Chondrocyte (in vitro differentiated cells): ENCODE data around the gene EEIG1. TPM values are rescaled to one million over a fixed set of nuclear protein-coding genes. Genes with fewer than 3 reads are reported as not detected.

ENCODE experiments used
- DNase-seq: peaks from one replicate; pipeline ENCODE4 v3.0.0; 2021; ENCODE audit warnings: mixed read lengths, low spot score
- H3K27ac Mint-ChIP-seq: one replicate; pipeline ENCODE4 v1.8.0; 2021; ENCODE audit warnings: mild to moderate bottlenecking, moderate library complexity, mixed read lengths; ENCODE audit not compliant: unreplicated experiment
- H3K27me3 Mint-ChIP-seq: 2 replicates; pipeline ENCODE4 v1.8.0; 2021; ENCODE audit warnings: low read depth, mixed read lengths
- H3K36me3 Mint-ChIP-seq: 2 replicates; pipeline ENCODE4 v1.8.0; 2021; ENCODE audit warnings: low read depth, mixed read lengths
- H3K4me1 Mint-ChIP-seq: 2 replicates; pipeline ENCODE4 v1.8.0; 2021; ENCODE audit warnings: low read depth, mild to moderate bottlenecking, mixed read lengths
- H3K4me3 Mint-ChIP-seq: one replicate; pipeline ENCODE4 v1.8.0; 2021; ENCODE audit warnings: mild to moderate bottlenecking, moderate library complexity, mixed read lengths; ENCODE audit not compliant: unreplicated experiment
- H3K9me3 Mint-ChIP-seq: 2 replicates; pipeline ENCODE4 v1.8.0; 2021; ENCODE audit warnings: low read depth, mixed read lengths
- total RNA-seq: library from RNA; stranded (reverse); gene quantifications from 3 replicates; pipeline ENCODE4 v1.2.1, GENCODE V29; 2021
- TF ChIP-seq, protein P1 (sequence below): fragments of 200-600 bp; sonication (generic); IDR thresholded peaks from 2 replicates; pipeline ENCODE4 v1.5.0; 2021; ENCODE audit warnings: antibody characterized with exemption, mild to moderate bottlenecking, moderate library complexity

EEIG1 gene
- total RNA-seq, 1 donor from 2014 or later, result 63.0 TPM

DNA sequence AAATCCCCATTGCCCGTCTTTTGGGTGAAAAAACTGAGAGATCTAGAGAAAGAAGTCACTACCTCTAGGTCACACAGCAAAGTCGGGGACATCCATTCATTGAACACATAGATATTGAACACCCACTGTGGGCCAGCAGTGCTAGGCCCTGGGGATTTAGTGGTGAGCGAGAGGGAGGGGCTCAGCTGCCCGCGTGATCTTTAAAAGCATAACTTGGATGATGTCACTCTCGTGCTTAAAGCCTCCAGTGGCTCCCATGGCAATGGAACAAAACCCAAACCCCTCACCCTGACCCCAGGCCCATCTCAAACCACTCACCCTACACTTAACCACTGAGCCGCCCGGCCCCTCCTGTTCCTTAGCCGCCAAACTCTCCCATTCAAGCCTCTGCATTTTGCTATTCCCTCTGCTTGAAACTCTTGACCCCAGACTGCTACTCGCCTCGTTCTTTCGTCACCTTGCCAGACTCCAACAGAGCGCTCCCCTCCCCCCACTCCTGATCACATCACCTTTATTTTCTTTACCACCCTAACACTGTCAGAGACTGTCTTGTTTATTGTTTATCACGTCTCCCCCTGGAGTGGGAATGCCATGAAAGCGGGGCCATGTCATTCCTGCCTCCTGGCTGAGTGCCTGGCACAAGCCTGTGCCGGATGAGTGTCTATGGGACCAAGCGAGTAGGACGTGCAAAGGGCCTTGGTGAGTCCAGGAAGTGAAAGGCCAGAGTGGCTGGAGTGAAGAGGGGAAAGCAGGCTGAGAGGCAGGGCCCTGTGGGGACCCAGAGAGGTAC lies 49.5 kb downstream of the EEIG1 start:
- peaks cover 2% of the 10 kb centered on the region for H3K36me3 Mint-ChIP-seq
- DNase-seq, result no peak
- TF ChIP-seq, protein P1, sequence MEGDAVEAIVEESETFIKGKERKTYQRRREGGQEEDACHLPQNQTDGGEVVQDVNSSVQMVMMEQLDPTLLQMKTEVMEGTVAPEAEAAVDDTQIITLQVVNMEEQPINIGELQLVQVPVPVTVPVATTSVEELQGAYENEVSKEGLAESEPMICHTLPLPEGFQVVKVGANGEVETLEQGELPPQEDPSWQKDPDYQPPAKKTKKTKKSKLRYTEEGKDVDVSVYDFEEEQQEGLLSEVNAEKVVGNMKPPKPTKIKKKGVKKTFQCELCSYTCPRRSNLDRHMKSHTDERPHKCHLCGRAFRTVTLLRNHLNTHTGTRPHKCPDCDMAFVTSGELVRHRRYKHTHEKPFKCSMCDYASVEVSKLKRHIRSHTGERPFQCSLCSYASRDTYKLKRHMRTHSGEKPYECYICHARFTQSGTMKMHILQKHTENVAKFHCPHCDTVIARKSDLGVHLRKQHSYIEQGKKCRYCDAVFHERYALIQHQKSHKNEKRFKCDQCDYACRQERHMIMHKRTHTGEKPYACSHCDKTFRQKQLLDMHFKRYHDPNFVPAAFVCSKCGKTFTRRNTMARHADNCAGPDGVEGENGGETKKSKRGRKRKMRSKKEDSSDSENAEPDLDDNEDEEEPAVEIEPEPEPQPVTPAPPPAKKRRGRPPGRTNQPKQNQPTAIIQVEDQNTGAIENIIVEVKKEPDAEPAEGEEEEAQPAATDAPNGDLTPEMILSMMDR, result no peak
- peak overlapping the region; percentile 97 for H3K27ac Mint-ChIP-seq
- no peaks in the 10 kb centered on the region for H3K27me3 Mint-ChIP-seq
- peaks cover 39% of the 10 kb centered on the region for H3K4me1 Mint-ChIP-seq
- H3K9me3 Mint-ChIP-seq, result no peaks in the 10 kb centered on the region
- peak overlapping the region; percentile 69 for H3K4me3 Mint-ChIP-seq

Other genes with a start within 250 kb of the EEIG1 start
- gene TOR2A, start 245.7 kb downstream of the EEIG1 start, total RNA-seq, result 6.1 to 8.1 TPM (median 6.4 TPM) in 3 replicates
- 2.5 to 9.9 TPM (median 9.4 TPM) in 3 replicates for gene SH2D3C, start 202.3 kb downstream of the EEIG1 start, total RNA-seq
- 54.9 to 67.6 TPM (median 60.3 TPM) in 3 replicates for gene CDK9, start 195.0 kb downstream of the EEIG1 start, total RNA-seq
- 50.8 to 52.8 TPM (median 50.8 TPM) in 3 replicates for gene FPGS, start 178.1 kb downstream of the EEIG1 start, total RNA-seq
- 81.3 to 101 TPM (median 89.5 TPM) in 3 replicates for gene ENG, start 126.3 kb downstream of the EEIG1 start, total RNA-seq
- gene AK1, start 103.3 kb downstream of the EEIG1 start, total RNA-seq, result 75.3 to 83.8 TPM (median 77.2 TPM) in 3 replicates
- gene ST6GALNAC6, start 81.4 kb downstream of the EEIG1 start, total RNA-seq, result 45.5 to 54.3 TPM (median 47.5 TPM) in 3 replicates
- 22.2 to 25.5 TPM (median 24.4 TPM) in 3 replicates for gene ST6GALNAC4, start 63.9 kb downstream of the EEIG1 start, total RNA-seq
- gene PIP5KL1, start 50.2 kb downstream of the EEIG1 start, total RNA-seq, result 1.4 to 4.3 TPM (median 2.7 TPM) in 3 replicates
- gene DPM2, start 43.1 kb downstream of the EEIG1 start, total RNA-seq, result 26.3 to 28.9 TPM (median 27.8 TPM) in 3 replicates
- gene NAIF1, start 86.3 kb upstream of the EEIG1 start, total RNA-seq, result 6.8 to 8.8 TPM (median 7.8 TPM) in 3 replicates
- gene SLC25A25, start 87.2 kb upstream of the EEIG1 start, total RNA-seq, result 10.6 to 17.6 TPM (median 15.8 TPM) in 3 replicates
- gene PTGES2, start 146.7 kb upstream of the EEIG1 start, total RNA-seq, result 43.5 to 53.6 TPM (median 49.3 TPM) in 3 replicates
- not detected in 3 replicates for gene LCN2, start 168.5 kb upstream of the EEIG1 start, total RNA-seq
- gene BBLN, start 179.3 kb upstream of the EEIG1 start, total RNA-seq, result 78.8 to 85.3 TPM (median 80.2 TPM) in 3 replicates
- gene CIZ1, start 210.6 kb upstream of the EEIG1 start, total RNA-seq, result 130 to 147 TPM (median 140 TPM) in 3 replicates
- 87.0 to 127 TPM (median 91.9 TPM) in 3 replicates for gene DNM1, start 222.4 kb upstream of the EEIG1 start, total RNA-seq